A549 treated with AZD9567 at 1 μM for 4 hours (cell line): ENCODE results near the gene CLNK. TPM values are rescaled to one million over a fixed set of nuclear protein-coding genes. Genes with fewer than 3 reads are reported as not detected.

ENCODE experiments used
- total RNA-seq: library from RNA; stranded (reverse); fragments of 200-300 nt; extraction: Qiagen RNA extraction; gene quantifications from 5 replicates; pipeline ENCODE4 v1.2.3, GENCODE V29; 2022; ENCODE audit not compliant: insufficient read depth

The CLNK gene, protein sequence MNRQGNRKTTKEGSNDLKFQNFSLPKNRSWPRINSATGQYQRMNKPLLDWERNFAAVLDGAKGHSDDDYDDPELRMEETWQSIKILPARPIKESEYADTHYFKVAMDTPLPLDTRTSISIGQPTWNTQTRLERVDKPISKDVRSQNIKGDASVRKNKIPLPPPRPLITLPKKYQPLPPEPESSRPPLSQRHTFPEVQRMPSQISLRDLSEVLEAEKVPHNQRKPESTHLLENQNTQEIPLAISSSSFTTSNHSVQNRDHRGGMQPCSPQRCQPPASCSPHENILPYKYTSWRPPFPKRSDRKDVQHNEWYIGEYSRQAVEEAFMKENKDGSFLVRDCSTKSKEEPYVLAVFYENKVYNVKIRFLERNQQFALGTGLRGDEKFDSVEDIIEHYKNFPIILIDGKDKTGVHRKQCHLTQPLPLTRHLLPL
- not detected in 5 replicates for total RNA-seq

DNA sequence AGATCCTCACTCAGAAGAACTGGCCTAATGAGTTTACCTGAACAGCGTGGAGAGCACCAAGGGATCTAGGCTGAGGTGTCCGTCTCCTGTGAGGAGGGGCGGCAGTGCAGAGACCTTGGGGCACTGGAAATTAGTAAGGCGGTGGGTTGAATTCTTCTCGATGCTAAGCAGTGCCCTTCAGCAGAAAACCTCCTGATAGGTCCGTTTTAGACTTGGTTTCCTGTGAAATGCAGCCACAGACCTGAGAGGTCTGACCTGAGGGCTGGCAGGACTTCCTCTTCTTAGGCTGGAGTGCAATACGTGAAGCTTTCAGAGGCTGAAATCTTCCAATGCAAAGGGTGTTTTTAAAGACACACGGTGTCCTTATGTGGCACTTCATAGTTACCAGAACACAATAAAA lies at the start of gene CLNK:
CLNK (minus strand) TSS at position 138 of the 400 bp plus-strand sequence. CDS start 16,899 bp downstream, outside the sequence.

DNA sequence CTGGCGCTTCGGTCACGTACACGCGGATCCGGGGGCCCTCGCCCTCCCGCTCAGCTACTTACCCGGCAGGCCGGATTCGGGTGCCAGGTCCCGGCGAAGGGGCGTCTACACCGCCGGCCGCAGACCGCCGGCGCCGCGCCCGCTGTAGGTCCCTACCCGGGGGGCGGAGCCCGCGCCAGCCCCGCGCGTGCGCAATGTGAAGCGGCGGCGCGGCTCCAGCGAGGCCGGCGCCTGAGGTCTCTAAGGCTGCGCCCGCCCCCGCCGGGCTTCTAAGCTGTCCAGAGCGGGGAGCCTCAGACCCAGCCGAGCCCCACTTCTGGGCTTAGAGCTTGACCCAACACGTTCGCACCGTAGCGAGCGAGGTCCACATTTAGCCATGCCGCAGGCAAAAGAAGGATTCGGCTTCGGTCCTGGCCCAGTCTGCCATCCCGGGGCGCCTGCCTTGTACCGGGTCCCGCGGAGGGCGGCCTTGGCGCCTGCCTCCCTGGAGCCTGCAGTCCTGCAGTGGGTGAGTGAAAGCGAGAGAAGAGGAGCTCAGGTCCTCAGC lies 227.2 kb downstream of the CLNK start, which contains the start of gene ZNF518B:
ZNF518B (minus strand) TSS at position 172 of the 547 bp plus-strand sequence. CDS start 11,098 bp downstream, outside the sequence.

Other genes with a start within 250 kb of the CLNK start
- gene ZNF518B, start 227.3 kb downstream of the CLNK start, total RNA-seq: 2.3 to 5.0 TPM (median 3.1 TPM) in 5 replicates